ENCODE data around the gene CALN1.

DNA sequence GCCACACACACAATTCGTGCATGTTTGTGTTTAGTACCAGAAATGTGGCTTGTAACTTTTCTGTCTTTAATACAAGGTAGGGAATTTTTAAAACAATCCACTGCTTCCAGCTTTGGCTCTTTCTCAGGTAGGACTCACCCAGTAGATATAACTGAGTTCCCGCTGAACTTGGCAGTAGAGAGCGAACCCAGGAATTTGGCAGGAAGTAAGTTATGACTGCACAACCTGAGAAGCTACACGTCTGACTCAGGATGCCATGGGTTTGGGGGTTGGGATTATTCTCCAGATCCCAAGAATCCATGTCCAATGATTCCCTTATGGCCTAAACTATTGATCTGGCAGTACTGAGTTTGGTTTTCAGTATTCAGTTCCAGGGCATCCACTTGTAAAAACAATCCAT, 499.7 kb downstream of the CALN1 start:
- TF ChIP-seq EZH2phosphoT487 (IDR thresholded peaks at IDR 0.05; ENCODE audit: low read length) = no peak
- TF ChIP-seq, protein P1, sequence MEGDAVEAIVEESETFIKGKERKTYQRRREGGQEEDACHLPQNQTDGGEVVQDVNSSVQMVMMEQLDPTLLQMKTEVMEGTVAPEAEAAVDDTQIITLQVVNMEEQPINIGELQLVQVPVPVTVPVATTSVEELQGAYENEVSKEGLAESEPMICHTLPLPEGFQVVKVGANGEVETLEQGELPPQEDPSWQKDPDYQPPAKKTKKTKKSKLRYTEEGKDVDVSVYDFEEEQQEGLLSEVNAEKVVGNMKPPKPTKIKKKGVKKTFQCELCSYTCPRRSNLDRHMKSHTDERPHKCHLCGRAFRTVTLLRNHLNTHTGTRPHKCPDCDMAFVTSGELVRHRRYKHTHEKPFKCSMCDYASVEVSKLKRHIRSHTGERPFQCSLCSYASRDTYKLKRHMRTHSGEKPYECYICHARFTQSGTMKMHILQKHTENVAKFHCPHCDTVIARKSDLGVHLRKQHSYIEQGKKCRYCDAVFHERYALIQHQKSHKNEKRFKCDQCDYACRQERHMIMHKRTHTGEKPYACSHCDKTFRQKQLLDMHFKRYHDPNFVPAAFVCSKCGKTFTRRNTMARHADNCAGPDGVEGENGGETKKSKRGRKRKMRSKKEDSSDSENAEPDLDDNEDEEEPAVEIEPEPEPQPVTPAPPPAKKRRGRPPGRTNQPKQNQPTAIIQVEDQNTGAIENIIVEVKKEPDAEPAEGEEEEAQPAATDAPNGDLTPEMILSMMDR (IDR thresholded peaks at IDR 0.05; ENCODE audit: low read length) = no peak
- TF ChIP-seq EZH2 (optimal IDR thresholded peaks at IDR 0.05; ENCODE audit: low read depth, low read length) = no peak
